Stimulated activated CD4-positive, alpha-beta T cell treated with anti-CD3 and anti-CD28 coated beads, Interleukin-1b, Interleukin-23, amount 100 ng/mL, for 4 hours (primary cell): ENCODE measurements around the gene SERHL2.
"Not testable (repeated sequence)": the region's sequence is repeated elsewhere in the genome, so short reads cannot be mapped to it uniquely, and the experiment has no call there.

Experiments used
- DNase-seq, 2 donors: peaks; one replicate each; pipeline ENCODE4 v3.0.0-alpha.2; 2020; ENCODE audit warnings: low read depth in 2 of 2

The SERHL2 gene, protein sequence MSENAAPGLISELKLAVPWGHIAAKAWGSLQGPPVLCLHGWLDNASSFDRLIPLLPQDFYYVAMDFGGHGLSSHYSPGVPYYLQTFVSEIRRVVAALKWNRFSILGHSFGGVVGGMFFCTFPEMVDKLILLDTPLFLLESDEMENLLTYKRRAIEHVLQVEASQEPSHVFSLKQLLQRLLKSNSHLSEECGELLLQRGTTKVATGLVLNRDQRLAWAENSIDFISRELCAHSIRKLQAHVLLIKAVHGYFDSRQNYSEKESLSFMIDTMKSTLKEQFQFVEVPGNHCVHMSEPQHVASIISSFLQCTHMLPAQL

DNA sequence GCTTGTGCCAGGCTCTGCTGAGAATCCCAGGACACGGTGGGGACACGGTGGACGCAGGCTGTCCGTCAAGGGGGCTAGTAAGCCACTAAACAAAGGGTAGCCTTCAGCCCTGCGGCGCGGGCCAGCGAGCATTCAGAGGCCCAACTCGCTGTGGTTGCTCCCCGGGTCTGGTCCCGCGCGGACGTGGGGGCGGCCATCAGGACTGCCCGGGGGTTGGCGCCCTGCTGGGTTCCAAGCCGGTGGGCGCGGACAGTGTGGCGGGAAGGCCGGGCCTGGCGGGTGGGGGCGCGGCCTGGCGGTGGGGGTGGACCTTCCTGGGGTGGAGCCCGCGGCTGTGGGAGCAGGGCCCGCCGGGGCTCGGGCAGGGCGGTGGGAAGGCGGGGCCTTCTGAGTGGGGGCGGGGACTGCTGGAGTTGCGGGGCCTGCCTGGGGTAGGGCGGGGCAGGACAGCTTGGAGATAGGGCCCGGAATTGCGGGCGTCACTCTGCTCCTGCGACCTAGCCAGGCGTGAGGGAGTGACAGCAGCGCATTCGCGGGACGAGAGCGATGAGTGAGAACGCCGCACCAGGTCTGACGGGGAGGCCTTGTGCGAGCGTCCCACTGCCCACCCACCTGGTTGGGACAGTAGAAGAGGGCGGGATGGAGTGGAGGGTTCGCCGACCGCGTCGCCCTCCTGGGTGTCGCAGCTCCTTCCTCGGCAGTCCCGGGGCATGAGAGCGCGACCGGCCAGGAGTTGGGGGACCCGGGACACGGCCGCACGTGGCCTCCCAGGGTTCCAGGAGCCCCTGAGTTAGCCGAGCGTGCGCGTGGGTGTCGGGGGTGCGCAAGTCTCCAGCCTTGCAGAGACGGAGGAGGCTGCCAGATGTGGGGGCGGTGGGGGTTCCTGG lies at the start of gene SERHL2:
TSS of gene SERHL2 (plus strand) at position 482 of the 887 bp plus-strand sequence. CDS start at position 547, 65 bp downstream.
- DNase-seq: peak; percentile 68 to 80

- not testable (repeated sequence) for DNase-seq
Observed at GRCh38 chr22:42508327-42508974, 45.3 kb upstream of the SERHL2 start.

DNA sequence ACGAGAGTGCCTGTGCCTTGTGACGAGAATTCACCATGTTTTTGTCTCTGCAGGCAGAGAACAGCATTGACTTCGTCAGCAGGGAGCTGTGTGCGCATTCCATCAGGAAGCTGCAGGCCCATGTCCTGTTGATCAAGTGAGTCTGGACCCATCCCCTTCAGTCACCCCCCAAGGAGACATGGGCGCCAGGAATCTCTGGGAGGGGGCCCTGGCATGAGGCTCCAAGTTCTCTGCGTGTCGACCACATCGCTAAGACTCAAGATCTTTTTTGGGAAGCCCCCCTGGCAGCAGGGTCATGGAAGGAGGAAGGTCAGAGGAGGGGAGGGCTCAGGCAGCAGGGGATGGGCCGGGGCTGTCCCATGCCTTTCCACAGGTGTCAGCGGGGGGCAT lies 44.8 kb upstream of the SERHL2 start:
- DNase-seq: not testable (repeated sequence)

DNA sequence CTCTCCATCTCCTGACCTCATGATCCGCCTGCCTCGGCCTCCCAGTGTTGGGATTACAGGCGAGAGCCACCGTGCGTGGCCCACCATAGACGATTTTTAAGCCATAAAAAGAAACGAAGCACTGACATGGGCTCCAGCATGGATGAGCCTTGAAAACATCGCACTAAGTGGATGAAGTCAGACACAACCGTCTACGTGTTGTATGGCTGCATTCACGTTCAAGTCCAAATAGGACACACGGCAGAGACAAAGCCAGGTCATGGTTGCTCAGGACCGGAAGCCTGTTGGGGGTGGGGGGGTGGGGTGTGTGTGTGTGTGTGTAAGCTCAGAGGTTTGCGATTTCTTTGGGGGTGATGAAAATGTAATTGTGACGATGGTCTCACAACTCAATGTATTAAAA lies 44.2 kb upstream of the SERHL2 start:
- no peak for DNase-seq

DNA sequence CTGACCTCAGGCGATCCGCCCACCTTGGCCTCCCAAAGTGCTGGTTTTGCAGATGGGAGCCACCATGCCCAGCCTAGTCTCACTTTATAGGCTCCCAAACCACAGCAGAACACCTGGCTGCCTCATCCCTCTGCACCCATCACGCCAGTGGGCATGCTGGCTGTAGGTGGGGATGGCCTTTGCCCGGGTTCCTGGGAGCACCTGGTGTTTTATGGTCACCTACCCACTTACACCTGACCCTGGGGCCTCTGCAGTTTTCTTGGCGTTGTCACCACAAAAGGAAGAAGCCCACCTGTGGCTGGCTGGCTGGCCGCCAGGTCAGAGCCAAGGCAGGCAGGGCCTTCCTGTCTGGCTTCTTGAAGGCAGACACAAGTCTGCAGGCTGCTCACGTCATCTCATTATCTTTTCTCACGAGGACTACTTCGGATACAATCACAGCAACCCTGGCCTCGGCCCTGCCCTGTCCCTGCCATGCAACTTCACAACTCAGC lies 42.3 kb upstream of the SERHL2 start:
- DNase-seq: no peak

GRCh38 chr22:42512273-42512990 lies 41.3 kb upstream of the SERHL2 start:
- DNase-seq: not testable (repeated sequence)

GRCh38 chr22:42514331-42514730 lies 39.4 kb upstream of the SERHL2 start:
- DNase-seq: not testable (repeated sequence)

DNA sequence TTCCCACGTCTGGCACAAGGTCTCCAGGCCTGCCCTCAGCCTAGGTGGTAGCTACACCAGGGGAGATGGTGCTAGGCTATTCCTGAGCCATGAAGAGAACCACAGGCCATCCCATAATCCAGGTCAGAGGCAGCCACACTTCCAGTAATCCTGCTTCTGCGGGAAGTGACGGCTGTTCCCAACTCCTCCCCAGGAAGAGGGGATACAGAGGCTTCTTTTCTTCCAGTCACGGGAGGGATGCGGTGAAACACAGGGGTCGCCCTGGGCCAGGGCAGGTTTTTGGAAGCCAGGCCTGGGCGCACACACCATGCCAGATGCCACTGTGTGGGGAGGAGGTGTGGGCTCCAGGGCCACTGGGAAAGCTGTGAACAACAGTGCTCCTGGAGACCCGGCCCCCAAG lies 38.5 kb upstream of the SERHL2 start:
- DNase-seq: not testable (repeated sequence)

- DNase-seq: no peak
Observed at GRCh38 chr22:42515896-42516295, 37.9 kb upstream of the SERHL2 start.

DNA sequence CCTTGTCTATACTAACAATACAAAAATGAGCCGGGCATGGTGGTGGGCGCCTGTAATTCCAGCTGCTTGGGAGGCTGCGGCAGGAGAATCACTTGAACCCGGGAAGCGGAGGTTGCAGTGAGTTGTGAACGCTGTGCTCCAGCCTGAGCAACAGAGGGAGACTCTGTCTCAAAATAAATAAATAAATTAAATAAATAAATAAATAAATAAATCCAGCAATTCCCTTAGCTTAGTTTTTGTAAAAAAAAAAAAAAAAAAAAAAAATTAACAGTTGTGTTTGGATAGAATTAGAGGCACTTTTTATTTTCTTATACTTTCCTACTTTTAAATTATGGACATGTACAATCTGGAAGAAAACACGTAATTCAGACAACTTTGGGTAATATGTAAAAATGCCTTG lies 36.7 kb upstream of the SERHL2 start:
- DNase-seq: not testable (repeated sequence)

DNA sequence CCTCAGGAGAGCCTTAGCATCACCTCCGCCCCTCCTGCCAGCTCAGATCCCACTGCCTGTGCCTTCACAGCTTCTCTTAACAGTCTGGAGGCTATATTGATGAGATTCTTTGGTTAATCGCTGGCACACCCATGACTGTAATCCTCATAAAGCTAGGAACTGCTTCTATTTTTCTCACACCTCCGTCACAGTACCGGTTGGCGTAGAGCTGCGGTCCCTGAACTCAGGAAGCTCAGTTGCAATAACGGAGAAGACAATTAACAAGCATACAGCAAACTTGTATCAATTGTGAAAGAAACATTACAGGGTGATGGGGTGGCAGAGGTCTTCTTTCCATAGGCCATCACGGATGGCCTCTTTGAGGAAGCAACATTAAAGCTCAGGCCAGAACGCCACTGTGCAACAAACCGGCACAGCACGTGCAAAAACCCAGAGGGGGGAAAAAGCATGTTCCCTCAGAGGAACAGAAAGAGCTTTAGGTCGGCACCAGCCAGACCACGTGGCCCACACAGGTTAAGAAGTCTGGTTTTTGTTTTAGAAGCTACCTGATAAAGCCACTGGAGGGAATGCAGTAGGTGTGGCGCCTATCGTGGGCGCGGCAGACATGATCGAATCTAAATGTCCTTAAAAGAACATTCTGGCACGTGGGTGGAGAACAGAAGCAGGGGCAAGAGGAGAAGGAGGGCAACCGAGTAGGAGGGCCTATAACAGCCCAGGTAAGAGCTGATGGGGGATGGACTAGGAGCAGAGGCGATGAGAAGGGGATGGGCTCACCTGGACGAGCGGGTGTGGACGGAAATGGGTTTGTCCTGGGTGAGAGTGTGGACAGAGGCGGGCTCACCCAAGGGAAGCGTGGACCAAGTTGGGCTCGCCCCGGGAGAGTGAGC lies 34.9 kb upstream of the SERHL2 start:
- not testable (repeated sequence) for DNase-seq

DNA sequence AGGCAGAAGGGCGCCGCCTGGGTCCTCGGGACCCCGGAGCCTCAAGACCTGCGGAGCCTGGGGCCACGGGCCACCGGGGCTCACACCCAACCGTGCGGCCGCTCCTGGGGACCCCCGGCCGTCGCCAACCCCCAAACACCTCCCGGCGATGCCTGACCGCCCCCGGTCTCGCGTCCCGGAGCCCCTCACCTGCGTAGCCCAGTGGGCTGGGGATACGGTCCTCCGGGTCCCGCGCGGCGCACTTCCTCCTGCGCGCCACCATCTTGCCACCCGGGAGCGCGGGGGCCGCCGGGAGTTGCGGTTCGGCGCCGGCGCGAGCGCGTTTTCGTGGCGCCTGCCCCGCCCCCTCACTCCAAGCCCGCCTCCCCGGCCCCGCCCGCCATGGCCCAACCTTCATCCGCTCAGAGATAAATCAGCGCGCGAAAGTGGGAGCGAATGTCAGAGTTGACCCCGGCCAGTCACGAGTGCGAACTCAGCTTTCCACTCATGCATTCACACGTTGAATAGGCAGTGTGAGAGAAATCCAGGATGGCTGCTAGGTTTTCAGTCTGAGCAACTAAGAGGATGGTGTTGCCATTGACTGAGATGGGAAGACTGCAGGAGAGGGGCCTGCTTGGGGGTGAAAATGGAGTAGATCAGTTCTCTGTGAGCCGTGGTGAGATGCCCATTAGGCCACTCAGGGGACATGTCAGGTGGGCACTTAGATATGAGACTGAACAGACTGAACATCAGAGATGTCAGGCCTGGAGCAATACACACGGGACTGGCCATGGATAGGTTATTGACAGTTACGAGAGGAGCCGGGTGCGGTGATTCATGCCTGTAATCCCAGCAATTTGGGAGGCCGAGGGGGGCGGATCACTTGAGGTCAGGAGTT lies 34.0 kb upstream of the SERHL2 start, which contains the start of gene RRP7A:
TSS of gene RRP7A (minus strand) at position 272 of the 877 bp plus-strand sequence. CDS start at position 262, 10 bp downstream.
- peak; percentile 79 to 86 for DNase-seq

- DNase-seq: no peak
Observed at GRCh38 chr22:42521228-42521546, 32.6 kb upstream of the SERHL2 start.

GRCh38 chr22:42522546-42522945 lies 31.2 kb upstream of the SERHL2 start:
- no peak for DNase-seq

GRCh38 chr22:42528591-42529307 lies 25.0 kb upstream of the SERHL2 start:
- no peak for DNase-seq

GRCh38 chr22:42529435-42529834 lies 24.3 kb upstream of the SERHL2 start:
- not testable (repeated sequence) for DNase-seq

GRCh38 chr22:42531401-42532084 lies 22.2 kb upstream of the SERHL2 start:
- DNase-seq: not testable (repeated sequence)

- DNase-seq: no peak
Observed at GRCh38 chr22:42533638-42533977, 20.1 kb upstream of the SERHL2 start.
